Measurements from ENCODE around the gene AP3B2. TPM values are rescaled to one million over a fixed set of nuclear protein-coding genes. Genes with fewer than 3 reads are reported as not detected.

AP3B2 gene
- total and polyA plus RNA-seq, 4 donors, result 0.10 to 0.33 TPM; not detected in 2

DNA sequence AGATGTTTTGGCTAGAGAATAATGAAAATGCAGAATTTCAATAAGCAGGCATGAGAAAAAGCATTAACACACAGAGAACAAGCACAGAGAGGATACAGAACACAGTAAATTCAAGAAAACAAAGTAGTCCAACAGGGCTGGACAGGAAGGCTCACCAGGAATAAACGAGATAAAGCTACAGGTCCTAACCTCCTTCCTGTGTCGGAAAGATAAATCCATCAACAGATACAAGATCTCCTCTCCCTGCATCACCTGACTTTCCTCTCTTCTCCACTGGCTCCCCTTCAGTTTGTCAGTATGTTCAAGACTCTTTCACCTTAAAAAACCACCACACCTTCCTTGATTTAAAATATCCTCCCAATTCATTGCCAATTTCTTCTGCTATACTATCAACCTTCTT, 73.9 kb downstream of the AP3B2 start:
- no peak for DNase-seq (ENCODE audit: low spot score)
- Histone ChIP-seq H3K9me3 (ENCODE audit: control insufficient read depth in 4 of 4, low read length in 3 of 4) (no peaks in the 10 kb centered on the region), H3K4me1 (ENCODE audit: control insufficient read depth in 4 of 4, insufficient read depth in 4 of 4, low read length in 3 of 4) (no peaks in the 10 kb centered on the region), H3K27ac (ENCODE audit: low read depth in 1 of 2, low read length in 2 of 2) (no peak overlapping the region), H3K27me3 (ENCODE audit: control insufficient read depth in 4 of 4, insufficient read depth in 4 of 4, low read length in 3 of 4) (peaks cover 3 to 21% (median 12%) of the 10 kb centered on the region in 4 donors), H3K36me3 (ENCODE audit: control insufficient read depth in 4 of 4, insufficient read depth in 3 of 4, low read depth in 1 of 4, low read length in 3 of 4) (no peaks in the 10 kb centered on the region), H3K9ac (ENCODE audit: low read depth in 1 of 2, low read length in 2 of 2) (no peak overlapping the region), H3K4me3 (ENCODE audit: low read depth in 1 of 3, low read length in 3 of 3) (no peak overlapping the region)
- TF ChIP-seq TAF1 (conservative IDR thresholded peaks at IDR 0.05) (no peak), SP1 (IDR thresholded peaks at IDR 0.05) (no peak), FOXA2 (IDR thresholded peaks at IDR 0.05) (no peak), YY1 (IDR thresholded peaks at IDR 0.05) (no peak), RXRA (IDR thresholded peaks at IDR 0.05) (no peak), RAD21 (IDR thresholded peaks at IDR 0.05) (no peak), HNF4G (IDR thresholded peaks at IDR 0.05) (no peak), JUND (IDR thresholded peaks at IDR 0.05) (no peak), HNF4A (conservative IDR thresholded peaks at IDR 0.05) (no peak), FOXA1 (IDR thresholded peaks at IDR 0.05) (no peak), NR2F2 (IDR thresholded peaks at IDR 0.05) (no peak), GABPA (IDR thresholded peaks at IDR 0.05 in 1 of 2, conservative IDR thresholded peaks at IDR 0.05 in 1 of 2) (no peak), EGR1 (IDR thresholded peaks at IDR 0.05; ENCODE audit: low read depth in 2 of 2) (no peak)
- TF ChIP-seq, protein P1, sequence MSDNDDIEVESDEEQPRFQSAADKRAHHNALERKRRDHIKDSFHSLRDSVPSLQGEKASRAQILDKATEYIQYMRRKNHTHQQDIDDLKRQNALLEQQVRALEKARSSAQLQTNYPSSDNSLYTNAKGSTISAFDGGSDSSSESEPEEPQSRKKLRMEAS (IDR thresholded peaks at IDR 0.05), result no peak
- TF ChIP-seq, protein P2, sequence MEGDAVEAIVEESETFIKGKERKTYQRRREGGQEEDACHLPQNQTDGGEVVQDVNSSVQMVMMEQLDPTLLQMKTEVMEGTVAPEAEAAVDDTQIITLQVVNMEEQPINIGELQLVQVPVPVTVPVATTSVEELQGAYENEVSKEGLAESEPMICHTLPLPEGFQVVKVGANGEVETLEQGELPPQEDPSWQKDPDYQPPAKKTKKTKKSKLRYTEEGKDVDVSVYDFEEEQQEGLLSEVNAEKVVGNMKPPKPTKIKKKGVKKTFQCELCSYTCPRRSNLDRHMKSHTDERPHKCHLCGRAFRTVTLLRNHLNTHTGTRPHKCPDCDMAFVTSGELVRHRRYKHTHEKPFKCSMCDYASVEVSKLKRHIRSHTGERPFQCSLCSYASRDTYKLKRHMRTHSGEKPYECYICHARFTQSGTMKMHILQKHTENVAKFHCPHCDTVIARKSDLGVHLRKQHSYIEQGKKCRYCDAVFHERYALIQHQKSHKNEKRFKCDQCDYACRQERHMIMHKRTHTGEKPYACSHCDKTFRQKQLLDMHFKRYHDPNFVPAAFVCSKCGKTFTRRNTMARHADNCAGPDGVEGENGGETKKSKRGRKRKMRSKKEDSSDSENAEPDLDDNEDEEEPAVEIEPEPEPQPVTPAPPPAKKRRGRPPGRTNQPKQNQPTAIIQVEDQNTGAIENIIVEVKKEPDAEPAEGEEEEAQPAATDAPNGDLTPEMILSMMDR (IDR thresholded peaks at IDR 0.05; ENCODE audit: low read depth, low read length, missing input control), result no peak
- TF ChIP-seq, protein P3, sequence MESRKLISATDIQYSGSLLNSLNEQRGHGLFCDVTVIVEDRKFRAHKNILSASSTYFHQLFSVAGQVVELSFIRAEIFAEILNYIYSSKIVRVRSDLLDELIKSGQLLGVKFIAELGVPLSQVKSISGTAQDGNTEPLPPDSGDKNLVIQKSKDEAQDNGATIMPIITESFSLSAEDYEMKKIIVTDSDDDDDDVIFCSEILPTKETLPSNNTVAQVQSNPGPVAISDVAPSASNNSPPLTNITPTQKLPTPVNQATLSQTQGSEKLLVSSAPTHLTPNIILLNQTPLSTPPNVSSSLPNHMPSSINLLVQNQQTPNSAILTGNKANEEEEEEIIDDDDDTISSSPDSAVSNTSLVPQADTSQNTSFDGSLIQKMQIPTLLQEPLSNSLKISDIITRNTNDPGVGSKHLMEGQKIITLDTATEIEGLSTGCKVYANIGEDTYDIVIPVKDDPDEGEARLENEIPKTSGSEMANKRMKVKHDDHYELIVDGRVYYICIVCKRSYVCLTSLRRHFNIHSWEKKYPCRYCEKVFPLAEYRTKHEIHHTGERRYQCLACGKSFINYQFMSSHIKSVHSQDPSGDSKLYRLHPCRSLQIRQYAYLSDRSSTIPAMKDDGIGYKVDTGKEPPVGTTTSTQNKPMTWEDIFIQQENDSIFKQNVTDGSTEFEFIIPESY (IDR thresholded peaks at IDR 0.05), result no peak
- TF ChIP-seq, protein P4, sequence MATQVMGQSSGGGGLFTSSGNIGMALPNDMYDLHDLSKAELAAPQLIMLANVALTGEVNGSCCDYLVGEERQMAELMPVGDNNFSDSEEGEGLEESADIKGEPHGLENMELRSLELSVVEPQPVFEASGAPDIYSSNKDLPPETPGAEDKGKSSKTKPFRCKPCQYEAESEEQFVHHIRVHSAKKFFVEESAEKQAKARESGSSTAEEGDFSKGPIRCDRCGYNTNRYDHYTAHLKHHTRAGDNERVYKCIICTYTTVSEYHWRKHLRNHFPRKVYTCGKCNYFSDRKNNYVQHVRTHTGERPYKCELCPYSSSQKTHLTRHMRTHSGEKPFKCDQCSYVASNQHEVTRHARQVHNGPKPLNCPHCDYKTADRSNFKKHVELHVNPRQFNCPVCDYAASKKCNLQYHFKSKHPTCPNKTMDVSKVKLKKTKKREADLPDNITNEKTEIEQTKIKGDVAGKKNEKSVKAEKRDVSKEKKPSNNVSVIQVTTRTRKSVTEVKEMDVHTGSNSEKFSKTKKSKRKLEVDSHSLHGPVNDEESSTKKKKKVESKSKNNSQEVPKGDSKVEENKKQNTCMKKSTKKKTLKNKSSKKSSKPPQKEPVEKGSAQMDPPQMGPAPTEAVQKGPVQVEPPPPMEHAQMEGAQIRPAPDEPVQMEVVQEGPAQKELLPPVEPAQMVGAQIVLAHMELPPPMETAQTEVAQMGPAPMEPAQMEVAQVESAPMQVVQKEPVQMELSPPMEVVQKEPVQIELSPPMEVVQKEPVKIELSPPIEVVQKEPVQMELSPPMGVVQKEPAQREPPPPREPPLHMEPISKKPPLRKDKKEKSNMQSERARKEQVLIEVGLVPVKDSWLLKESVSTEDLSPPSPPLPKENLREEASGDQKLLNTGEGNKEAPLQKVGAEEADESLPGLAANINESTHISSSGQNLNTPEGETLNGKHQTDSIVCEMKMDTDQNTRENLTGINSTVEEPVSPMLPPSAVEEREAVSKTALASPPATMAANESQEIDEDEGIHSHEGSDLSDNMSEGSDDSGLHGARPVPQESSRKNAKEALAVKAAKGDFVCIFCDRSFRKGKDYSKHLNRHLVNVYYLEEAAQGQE (IDR thresholded peaks at IDR 0.05), result no peak
- TF ChIP-seq, protein P5, sequence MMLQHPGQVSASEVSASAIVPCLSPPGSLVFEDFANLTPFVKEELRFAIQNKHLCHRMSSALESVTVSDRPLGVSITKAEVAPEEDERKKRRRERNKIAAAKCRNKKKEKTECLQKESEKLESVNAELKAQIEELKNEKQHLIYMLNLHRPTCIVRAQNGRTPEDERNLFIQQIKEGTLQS (IDR thresholded peaks at IDR 0.05), result no peak
- 43% methylated on average over 2 of the region's 2 CpGs for WGBS

Data from liver (tissue), 9 donors.